Measurements from ENCODE around the gene IFNA5. TPM values are rescaled to one million over a fixed set of nuclear protein-coding genes. Genes with fewer than 3 reads are reported as not detected.

Gene IFNA5
- total and polyA plus RNA-seq, 2 of the 8 experiments (the other 6 are each of a cell fraction or from before 2014, with no cell fraction given): not detected

DNA sequence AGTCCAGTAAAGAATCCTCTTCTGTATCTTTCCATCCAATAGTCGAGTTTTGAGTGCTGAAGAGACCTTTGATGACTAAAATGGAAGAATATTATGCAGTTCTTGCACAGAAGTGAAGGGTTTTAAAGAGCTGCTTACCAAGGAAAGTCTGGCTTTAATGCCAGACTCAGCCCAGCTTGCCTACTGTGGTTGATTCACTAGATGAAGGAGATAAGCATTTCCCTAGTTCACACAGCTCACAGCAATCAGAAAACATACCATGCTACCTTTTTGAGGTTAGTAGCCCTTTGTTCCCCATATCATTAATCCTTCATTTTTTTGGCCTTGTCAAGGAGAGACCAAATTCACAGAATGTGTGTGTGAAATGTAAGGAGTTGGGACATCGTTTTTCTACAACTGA, 15.3 kb downstream of the IFNA5 start:
- no peak overlapping the region for H4K5ac ChIP-seq (ENCODE audit: insufficient read length, low read depth, low read length)
- H2AFZ ChIP-seq (ENCODE audit: low read length): no peak overlapping the region
- FAIRE-seq: no peak
- no peak overlapping the region for H4K91ac ChIP-seq (replicated peaks; ENCODE audit: insufficient read length, low read length)
- H2BK12ac ChIP-seq (ENCODE audit: low read depth, low read length): no peak overlapping the region
- no peaks in the 10 kb centered on the region for H3K36me3 ChIP-seq (ENCODE audit: control insufficient read depth in 2 of 4, insufficient read depth in 4 of 4, low read length in 3 of 4)
- no peaks in the 10 kb centered on the region for H3K79me1 ChIP-seq (ENCODE audit: low read depth, low read length)
- ChIA-PET POLR2A (ENCODE audit: partially characterized antibody) (no interaction called here), CTCF (ENCODE audit: partially characterized antibody) (interaction anchor here (0.7 to 1.6 kb wide), 4 partner anchors 37 to 107 kb away, joined by 3 to 5 read pairs (median 4); no protein-coding TSS in a partner anchor)
- H3K4ac ChIP-seq (replicated peaks; ENCODE audit: insufficient read length, low read depth, low read length): no peak overlapping the region
- no peak overlapping the region for H3K14ac ChIP-seq (ENCODE audit: insufficient read length)
- H2BK120ac ChIP-seq (replicated peaks; ENCODE audit: low read depth, low read length): no peak overlapping the region
- WGBS, 2 experiments (ENCODE audit: extremely low coverage in 1 of 2, insufficient coverage in 1 of 2, insufficient read length in 1 of 2, insufficient replicate concordance in 2 of 2, low coverage in 1 of 2, low lambda C conversion rate in 2 of 2, missing lambda C conversion rate in 1 of 2): 53% methylated on average over 2 of the region's 2 CpGs; no CpG with 5 or more reads in 1 of the 2 experiments
- no peak overlapping the region for H3K18ac ChIP-seq (ENCODE audit: extremely low read depth, low read length)
- H2BK5ac ChIP-seq (ENCODE audit: low read depth, low read length): no peak overlapping the region
- no peaks in the 10 kb centered on the region for H3K9me3 ChIP-seq (ENCODE audit: insufficient read depth in 2 of 2, low read depth in 1 of 2, low read length in 1 of 2)
- no peak overlapping the region for H2BK15ac ChIP-seq (ENCODE audit: low read length)
- no peak overlapping the region for H3K4me2 ChIP-seq (ENCODE audit: insufficient read depth in 1 of 2, low read depth in 2 of 2, low read length in 2 of 2)
- no peak overlapping the region for H3K4me3 ChIP-seq (ENCODE audit: extremely low read depth in 1 of 4, insufficient read depth in 2 of 4, low read depth in 3 of 4, low read length in 4 of 4)
- no peak for DNase-seq (ENCODE audit: low read depth in 1 of 2, low spot score in 2 of 2)
- no peaks in the 10 kb centered on the region for H3K23me2 ChIP-seq (ENCODE audit: low read depth, low read length)
- H3K9ac ChIP-seq (replicated peaks in 1 of 4; ENCODE audit: extremely low read depth in 1 of 4, low read depth in 3 of 4, low read length in 3 of 4): no peak overlapping the region
- no peak overlapping the region for H3K27ac ChIP-seq (ENCODE audit: low read depth, low read length)
- no peak overlapping the region for H3K56ac ChIP-seq (replicated peaks; ENCODE audit: insufficient read length, low read depth, low read length)
- no peaks in the 10 kb centered on the region for H3K4me1 ChIP-seq (replicated peaks in 1 of 4; ENCODE audit: control insufficient read depth in 3 of 4, insufficient read depth in 4 of 4, low read length in 3 of 4)
- H3K27me3 ChIP-seq (replicated peaks in 1 of 4; ENCODE audit: control insufficient read depth in 3 of 4, extremely low read depth in 1 of 4, insufficient read depth in 3 of 4, low read length in 3 of 4): no peaks in the 10 kb centered on the region
- H3K23ac ChIP-seq (ENCODE audit: insufficient read length): no peak overlapping the region
- H3K79me2 ChIP-seq (ENCODE audit: control insufficient read depth in 1 of 2, insufficient read depth in 2 of 2, low read length in 2 of 2): no peaks in the 10 kb centered on the region
- H4K20me1 ChIP-seq (replicated peaks in 1 of 2; ENCODE audit: control insufficient read depth in 1 of 2, insufficient read depth in 2 of 2, low read length in 2 of 2): no peaks in the 10 kb centered on the region
- no peak overlapping the region for H2BK20ac ChIP-seq (ENCODE audit: low read length)
- H4K8ac ChIP-seq (ENCODE audit: extremely low read depth, insufficient read depth, low read length): no peak overlapping the region
- no peak overlapping the region for H2AK5ac ChIP-seq (ENCODE audit: low read depth, low read length)
- TF ChIP-seq ZNF274 (IDR thresholded peaks at IDR 0.05; ENCODE audit: borderline replicate concordance, extremely low read depth, low read length) (no peak), CBX5 (IDR thresholded peaks at IDR 0.05; ENCODE audit: low read depth, low read length) (no peak), EZH2 (IDR thresholded peaks at IDR 0.05; ENCODE audit: low read depth, low read length, severe bottlenecking) (no peak), SIN3A (conservative IDR thresholded peaks at IDR 0.05 in 1 of 2, IDR thresholded peaks at IDR 0.05 in 1 of 2; ENCODE audit: low read depth in 1 of 2, low read length in 2 of 2) (no peak), SIX5 (IDR thresholded peaks at IDR 0.05; ENCODE audit: low read depth, low read length) (no peak), SP2 (IDR thresholded peaks at IDR 0.05; ENCODE audit: low read length) (no peak), NANOG (IDR thresholded peaks at IDR 0.05; ENCODE audit: insufficient read depth, low read depth, low read length, poor library complexity, severe bottlenecking) (no peak), SP4 (IDR thresholded peaks at IDR 0.05; ENCODE audit: low read length) (no peak), MAFK (IDR thresholded peaks at IDR 0.05; ENCODE audit: low read depth, low read length) (no peak), ASH2L (IDR thresholded peaks at IDR 0.05; ENCODE audit: low read length) (no peak), SIRT6 (IDR thresholded peaks at IDR 0.05; ENCODE audit: low read length) (no peak), JUN (IDR thresholded peaks at IDR 0.05; ENCODE audit: low read depth, low read length) (no peak)
- TF ChIP-seq, protein P1, sequence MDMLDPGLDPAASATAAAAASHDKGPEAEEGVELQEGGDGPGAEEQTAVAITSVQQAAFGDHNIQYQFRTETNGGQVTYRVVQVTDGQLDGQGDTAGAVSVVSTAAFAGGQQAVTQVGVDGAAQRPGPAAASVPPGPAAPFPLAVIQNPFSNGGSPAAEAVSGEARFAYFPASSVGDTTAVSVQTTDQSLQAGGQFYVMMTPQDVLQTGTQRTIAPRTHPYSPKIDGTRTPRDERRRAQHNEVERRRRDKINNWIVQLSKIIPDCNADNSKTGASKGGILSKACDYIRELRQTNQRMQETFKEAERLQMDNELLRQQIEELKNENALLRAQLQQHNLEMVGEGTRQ (IDR thresholded peaks at IDR 0.05; ENCODE audit: low read length): no peak
- TF ChIP-seq, protein P2, sequence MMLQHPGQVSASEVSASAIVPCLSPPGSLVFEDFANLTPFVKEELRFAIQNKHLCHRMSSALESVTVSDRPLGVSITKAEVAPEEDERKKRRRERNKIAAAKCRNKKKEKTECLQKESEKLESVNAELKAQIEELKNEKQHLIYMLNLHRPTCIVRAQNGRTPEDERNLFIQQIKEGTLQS (IDR thresholded peaks at IDR 0.05; ENCODE audit: insufficient read depth, low read depth, low read length): no peak
